ENCODE measurements around the gene FBXW7. TPM values are rescaled to one million over a fixed set of nuclear protein-coding genes. Genes with fewer than 3 reads are reported as not detected.

Gene FBXW7
- total and polyA plus RNA-seq, 2 of the 8 experiments (the other 6 are each of a cell fraction or from before 2014, with no cell fraction given) = 6.0 to 26.7 TPM

GRCh38 chr4:152394791-152395190 lies 141.1 kb downstream of the FBXW7 start:
- Histone ChIP-seq H3K23ac (ENCODE audit: insufficient read length) (no peak overlapping the region), H3K4me2 (ENCODE audit: insufficient read depth in 1 of 2, low read depth in 2 of 2, low read length in 2 of 2) (no peak overlapping the region), H3K56ac (replicated peaks; ENCODE audit: insufficient read length, low read depth, low read length) (no peak overlapping the region), H4K20me1 (replicated peaks in 1 of 2; ENCODE audit: control insufficient read depth in 1 of 2, insufficient read depth in 2 of 2, low read length in 2 of 2) (no peaks in the 10 kb centered on the region), H2BK15ac (ENCODE audit: low read length) (no peak overlapping the region), H3K18ac (ENCODE audit: extremely low read depth, low read length) (no peak overlapping the region), H2BK12ac (ENCODE audit: low read depth, low read length) (no peak overlapping the region), H3K79me1 (ENCODE audit: low read depth, low read length) (no peaks in the 10 kb centered on the region), H2AK5ac (ENCODE audit: low read depth, low read length) (no peak overlapping the region), H3K27ac (ENCODE audit: low read depth, low read length) (no peak overlapping the region), H3K23me2 (ENCODE audit: low read depth, low read length) (no peaks in the 10 kb centered on the region), H2AFZ (ENCODE audit: low read length) (no peak overlapping the region), H2BK20ac (ENCODE audit: low read length) (no peak overlapping the region), H3K4me1 (replicated peaks in 1 of 4; ENCODE audit: control insufficient read depth in 3 of 4, insufficient read depth in 4 of 4, low read length in 3 of 4) (no peaks in the 10 kb centered on the region), H3K9ac (replicated peaks in 1 of 4; ENCODE audit: extremely low read depth in 1 of 4, low read depth in 3 of 4, low read length in 3 of 4) (no peak overlapping the region), H3K4ac (replicated peaks; ENCODE audit: insufficient read length, low read depth, low read length) (no peak overlapping the region), H3K27me3 (replicated peaks in 1 of 4; ENCODE audit: control insufficient read depth in 3 of 4, extremely low read depth in 1 of 4, insufficient read depth in 3 of 4, low read length in 3 of 4) (no peaks in the 10 kb centered on the region), H4K91ac (replicated peaks; ENCODE audit: insufficient read length, low read length) (no peak overlapping the region), H2BK120ac (replicated peaks; ENCODE audit: low read depth, low read length) (no peak overlapping the region), H2BK5ac (ENCODE audit: low read depth, low read length) (no peak overlapping the region), H3K4me3 (ENCODE audit: extremely low read depth in 1 of 4, insufficient read depth in 2 of 4, low read depth in 3 of 4, low read length in 4 of 4) (no peak overlapping the region), H3K9me3 (ENCODE audit: insufficient read depth in 2 of 2, low read depth in 1 of 2, low read length in 1 of 2) (no peaks in the 10 kb centered on the region), H3K14ac (ENCODE audit: insufficient read length) (no peak overlapping the region), H3K79me2 (ENCODE audit: control insufficient read depth in 1 of 2, insufficient read depth in 2 of 2, low read length in 2 of 2) (peaks cover 0 to 7% of the 10 kb centered on the region in 2 experiments; a peak in 2 of 4 replicates), H4K5ac (ENCODE audit: insufficient read length, low read depth, low read length) (no peak overlapping the region), H4K8ac (ENCODE audit: extremely low read depth, insufficient read depth, low read length) (no peak overlapping the region), H3K36me3 (ENCODE audit: control insufficient read depth in 2 of 4, insufficient read depth in 4 of 4, low read length in 3 of 4) (no peaks in the 10 kb centered on the region)
- FAIRE-seq (no peak), DNase-seq (ENCODE audit: low read depth in 1 of 2, low spot score in 2 of 2) (no peak)
- ChIA-PET POLR2A (ENCODE audit: partially characterized antibody) (interaction anchor here (1.3 kb wide), 1 partner anchor 9 kb away, joined by 3 read pairs; no protein-coding TSS in a partner anchor), CTCF (ENCODE audit: partially characterized antibody) (interaction anchor here (1.0 to 1.7 kb wide), 4 partner anchors 9 to 15 kb away, joined by 3 to 4 read pairs (median 3); no protein-coding TSS in a partner anchor)
- WGBS, 2 experiments (ENCODE audit: extremely low coverage in 1 of 2, insufficient coverage in 1 of 2, insufficient read length in 1 of 2, insufficient replicate concordance in 2 of 2, low coverage in 1 of 2, low lambda C conversion rate in 2 of 2, missing lambda C conversion rate in 1 of 2) = 85% methylated on average over 4 of the region's 4 CpGs; no CpG with 5 or more reads in 1 of the 2 experiments
- TF ChIP-seq TBP (IDR thresholded peaks at IDR 0.05; ENCODE audit: low read depth, low read length) = no peak
- TF ChIP-seq KDM1A (IDR thresholded peaks at IDR 0.05; ENCODE audit: borderline replicate concordance, low read length) = no peak
- no peak for TF ChIP-seq CBX8 (IDR thresholded peaks at IDR 0.05; ENCODE audit: borderline replicate concordance, low read depth, low read length)
- TF ChIP-seq ZNF274 (IDR thresholded peaks at IDR 0.05; ENCODE audit: borderline replicate concordance, extremely low read depth, low read length) = no peak
- no peak for TF ChIP-seq JUN (IDR thresholded peaks at IDR 0.05; ENCODE audit: low read depth, low read length)
- TF ChIP-seq POLR2AphosphoS5 (IDR thresholded peaks at IDR 0.05; ENCODE audit: low read depth, low read length) = no peak
- no peak for TF ChIP-seq BCL11A (IDR thresholded peaks at IDR 0.05; ENCODE audit: low read depth in 2 of 2, low read length in 2 of 2)
- no peak for TF ChIP-seq HDAC2 (IDR thresholded peaks at IDR 0.05; ENCODE audit: borderline replicate concordance in 1 of 2, low read depth in 2 of 2, low read length in 2 of 2)
- TF ChIP-seq SIX5 (IDR thresholded peaks at IDR 0.05; ENCODE audit: low read depth, low read length) = no peak
- no peak for TF ChIP-seq RAD21 (IDR thresholded peaks at IDR 0.05 in 1 of 2, conservative IDR thresholded peaks at IDR 0.05 in 1 of 2; ENCODE audit: low read depth in 2 of 2, low read length in 2 of 2)
- TF ChIP-seq ATF3 (IDR thresholded peaks at IDR 0.05; ENCODE audit: insufficient read depth, low read depth, low read length) = no peak
- no peak for TF ChIP-seq NRF1 (IDR thresholded peaks at IDR 0.05; ENCODE audit: low read depth, low read length)
- no peak for TF ChIP-seq SRF (IDR thresholded peaks at IDR 0.05; ENCODE audit: low read depth, low read length)
- no peak for TF ChIP-seq CREB1 (IDR thresholded peaks at IDR 0.05)
